Measurements from ENCODE around the gene SV2B. TPM values are rescaled to one million over a fixed set of nuclear protein-coding genes. Genes with fewer than 3 reads are reported as not detected.
"Not testable (repeated sequence)": the region's sequence is repeated elsewhere in the genome, so short reads cannot be mapped to it uniquely, and the experiment has no call there.

The SV2B gene
- total RNA-seq, 1 donor from 2014 or later = 0.26 TPM

- TF ChIP-seq CTCF (IDR thresholded peaks at IDR 0.05; ENCODE audit: insufficient read depth, low read length, severe bottlenecking) = no peak
- DNase-seq (ENCODE audit: low read depth) (no peak), FAIRE-seq (no peak)
Observed at GRCh38 chr15:91336687-91337086, 236.6 kb downstream of the SV2B start.

GRCh38 chr15:91338766-91339165, 238.7 kb downstream of the SV2B start:
- no peaks in the 10 kb centered on the region for H3K36me3 ChIP-seq (ENCODE audit: control insufficient read depth, insufficient read depth, low read length)
- no peak for TF ChIP-seq CTCF (IDR thresholded peaks at IDR 0.05; ENCODE audit: insufficient read depth, low read length, severe bottlenecking)
- H3K4me3 ChIP-seq (ENCODE audit: low read depth, low read length) = no peak overlapping the region
- H3K27me3 ChIP-seq (ENCODE audit: control insufficient read depth, insufficient read depth, low read length) = no peaks in the 10 kb centered on the region
- peak; percentile 8 for DNase-seq (ENCODE audit: low read depth)
- FAIRE-seq = no peak

More at GRCh38 chr15:91336687-91337086, 236.6 kb downstream of the SV2B start:
- H3K27me3 ChIP-seq (ENCODE audit: control insufficient read depth, insufficient read depth, low read length) = no peaks in the 10 kb centered on the region
- no peak overlapping the region for H3K4me3 ChIP-seq (ENCODE audit: low read depth, low read length)
- no peaks in the 10 kb centered on the region for H3K36me3 ChIP-seq (ENCODE audit: control insufficient read depth, insufficient read depth, low read length)

- DNase-seq (ENCODE audit: low read depth) (no peak), FAIRE-seq (peak; percentile 50)
- H3K27me3 ChIP-seq (ENCODE audit: control insufficient read depth, insufficient read depth, low read length) = no peaks in the 10 kb centered on the region
- no peak for TF ChIP-seq CTCF (IDR thresholded peaks at IDR 0.05; ENCODE audit: insufficient read depth, low read length, severe bottlenecking)
- H3K36me3 ChIP-seq (ENCODE audit: control insufficient read depth, insufficient read depth, low read length) = no peaks in the 10 kb centered on the region
- H3K4me3 ChIP-seq (ENCODE audit: low read depth, low read length) = no peak overlapping the region
Observed at GRCh38 chr15:91342097-91342496, 242.0 kb downstream of the SV2B start.

GRCh38 chr15:91344912-91345311, 244.9 kb downstream of the SV2B start:
- DNase-seq (ENCODE audit: low read depth); H3K36me3 ChIP-seq (ENCODE audit: control insufficient read depth, insufficient read depth, low read length); H3K27me3 ChIP-seq (ENCODE audit: control insufficient read depth, insufficient read depth, low read length); H3K4me3 ChIP-seq (ENCODE audit: low read depth, low read length); FAIRE-seq: not testable (repeated sequence)

- TF ChIP-seq CTCF (IDR thresholded peaks at IDR 0.05; ENCODE audit: insufficient read depth, low read length, severe bottlenecking) = no peak
- no peak overlapping the region for H3K4me3 ChIP-seq (ENCODE audit: low read depth, low read length)
- FAIRE-seq (no peak), DNase-seq (ENCODE audit: low read depth) (no peak)
- no peaks in the 10 kb centered on the region for H3K36me3 ChIP-seq (ENCODE audit: control insufficient read depth, insufficient read depth, low read length)
- no peaks in the 10 kb centered on the region for H3K27me3 ChIP-seq (ENCODE audit: control insufficient read depth, insufficient read depth, low read length)
Observed at GRCh38 chr15:91345736-91346135, 245.7 kb downstream of the SV2B start.

- DNase-seq (ENCODE audit: low read depth) (no peak), FAIRE-seq (no peak)
- no peak for TF ChIP-seq CTCF (IDR thresholded peaks at IDR 0.05; ENCODE audit: insufficient read depth, low read length, severe bottlenecking)
- Histone ChIP-seq H3K36me3 (ENCODE audit: control insufficient read depth, insufficient read depth, low read length) (no peaks in the 10 kb centered on the region), H3K27me3 (ENCODE audit: control insufficient read depth, insufficient read depth, low read length) (no peaks in the 10 kb centered on the region), H3K4me3 (ENCODE audit: low read depth, low read length) (no peak overlapping the region)
Observed at GRCh38 chr15:91346259-91346658, 246.2 kb downstream of the SV2B start.
